CD8-positive, alpha-beta memory T cell (primary cell): ENCODE data around the gene ADRB2. TPM values are rescaled to one million over a fixed set of nuclear protein-coding genes. Genes with fewer than 3 reads are reported as not detected.
"Not testable (repeated sequence)": the region's sequence is repeated elsewhere in the genome, so short reads cannot be mapped to it uniquely, and the experiment has no call there.

ENCODE experiments used
- CTCF ChIA-PET: fragments of 350-600 bp; sonication (Branson Sonifier 250); formaldehyde crosslinking; loops from one replicate; lab custom pipeline; 2021; ENCODE audit warnings: antibody characterized with exemption; lab: Charles Lee
- POLR2A ChIA-PET: fragments of 350-600 bp; sonication (Branson Sonifier 250); formaldehyde crosslinking; loops from one replicate; lab custom pipeline; 2021; ENCODE audit warnings: antibody characterized with exemption; lab: Charles Lee
- DNase-seq, 5 donors: peaks; one replicate each; pipeline versions ENCODE4 v3.0.0 to v3.0.0-alpha.2; 2020 to 2022; ENCODE audit warnings: mixed read lengths in 1 of 5
- H3K27ac ChIP-seq: one replicate; pipeline ENCODE4 v1.7.0; 2013; ENCODE audit warnings: low read depth, mild to moderate bottlenecking, low read length, moderate library complexity
- H3K27me3 ChIP-seq: 2 replicates; pipeline ENCODE4 v1.7.0; 2013; ENCODE audit warnings: low read length, mild to moderate bottlenecking; ENCODE audit not compliant: insufficient read depth, poor library complexity, severe bottlenecking
- H3K36me3 ChIP-seq: 2 replicates; pipeline ENCODE4 v1.7.0; 2013; ENCODE audit warnings: mild to moderate bottlenecking, low read length, moderate library complexity; ENCODE audit not compliant: insufficient read depth
- H3K4me1 ChIP-seq: 2 replicates; pipeline ENCODE4 v1.7.0; 2013; ENCODE audit warnings: mild to moderate bottlenecking, low read length, moderate library complexity; ENCODE audit not compliant: insufficient read depth
- H3K4me3 ChIP-seq: 2 replicates; pipeline ENCODE4 v1.7.0; 2013; ENCODE audit warnings: mild to moderate bottlenecking, low read length
- H3K9me3 ChIP-seq: 2 replicates; pipeline ENCODE4 v1.7.0; 2013; ENCODE audit warnings: mild to moderate bottlenecking, low read length
- H3K27ac Mint-ChIP-seq, 8 donors: one replicate each; pipeline ENCODE4 v1.8.0; 2020 to 2021; ENCODE audit warnings: mixed read lengths in 8 of 8, mild to moderate bottlenecking in 6 of 8, inconsistent platforms in 3 of 8, moderate library complexity in 3 of 8
- H3K27me3 Mint-ChIP-seq, 2 donors: one replicate each; pipeline ENCODE4 v1.8.0; 2020 to 2021; ENCODE audit warnings: mixed read lengths in 2 of 2, mild to moderate bottlenecking in 1 of 2, moderate library complexity in 1 of 2
- H3K36me3 Mint-ChIP-seq, 3 donors: one replicate each; pipeline ENCODE4 v1.8.0; 2020 to 2021; ENCODE audit warnings: mixed read lengths in 3 of 3, inconsistent platforms in 1 of 3, mild to moderate bottlenecking in 1 of 3
- H3K4me1 Mint-ChIP-seq, 3 donors: one replicate each; pipeline ENCODE4 v1.8.0; 2020 to 2021; ENCODE audit warnings: mixed read lengths in 3 of 3, inconsistent platforms in 1 of 3, mild to moderate bottlenecking in 1 of 3
- H3K4me3 Mint-ChIP-seq, 7 donors: one replicate each; pipeline ENCODE4 v1.8.0; 2020 to 2021; ENCODE audit warnings: mixed read lengths in 7 of 7, mild to moderate bottlenecking in 6 of 7, moderate library complexity in 4 of 7, inconsistent platforms in 2 of 7
- H3K9me3 Mint-ChIP-seq, 5 donors: one replicate each; pipeline ENCODE4 v1.8.0; 2020 to 2022; ENCODE audit warnings: mixed read lengths in 5 of 5, mild to moderate bottlenecking in 3 of 5, moderate library complexity in 2 of 5, inconsistent platforms in 1 of 5
- polyA plus RNA-seq: library from polyadenylated mRNA; unstranded; fragments of 300-500 nt; fragmentation: Illumina TruSeq; gene quantifications from one replicate; pipeline ENCODE4 v1.2.3, GENCODE V29; 2021
- total RNA-seq, 2 experiments: library from RNA; stranded (reverse); gene quantifications; one replicate each; pipeline ENCODE4 v1.2.3, GENCODE V29; 2021

Gene ADRB2
- total and polyA plus RNA-seq, 3 experiments from 2014 or later = 1.6 to 25.7 (median 2.1) TPM

GRCh38 chr5:148798786-148799185, 27.6 kb upstream of the ADRB2 start:
- H3K4me3 Mint-ChIP-seq = no peak overlapping the region

GRCh38 chr5:148799737-148800527, 26.5 kb upstream of the ADRB2 start:
- H3K4me3 ChIP-seq = no peak overlapping the region
- H3K9me3 ChIP-seq = no peaks in the 10 kb centered on the region
- no peak for DNase-seq
- peaks cover 0 to 4% (median 0%) of the 10 kb centered on the region in 3 donors for H3K4me1 Mint-ChIP-seq
- H3K36me3 ChIP-seq = no peaks in the 10 kb centered on the region
- CTCF ChIA-PET = interaction anchor here (1.2 kb wide), 1 partner anchor 21 kb away, joined by 4 read pairs; no protein-coding TSS in a partner anchor
- no peaks in the 10 kb centered on the region for H3K27me3 ChIP-seq
- no peak overlapping the region for H3K4me3 Mint-ChIP-seq
- POLR2A ChIA-PET = no interaction called here
- H3K27me3 Mint-ChIP-seq = peaks cover 8 to 9% of the 10 kb centered on the region in 2 donors
- H3K27ac ChIP-seq = no peak overlapping the region
- H3K36me3 Mint-ChIP-seq = peaks cover 0 to 1% (median 0%) of the 10 kb centered on the region in 3 donors
- peaks cover 0 to 4% (median 0%) of the 10 kb centered on the region in 5 donors for H3K9me3 Mint-ChIP-seq
- H3K4me1 ChIP-seq = no peaks in the 10 kb centered on the region
- no peak overlapping the region for H3K27ac Mint-ChIP-seq

More at GRCh38 chr5:148798786-148799185, 27.6 kb upstream of the ADRB2 start:
- Mint-ChIP-seq H3K27ac (no peak overlapping the region), H3K4me1 (peaks cover 0 to 4% (median 0%) of the 10 kb centered on the region in 3 donors), H3K9me3 (peaks cover 0 to 4% (median 0%) of the 10 kb centered on the region in 5 donors), H3K27me3 (peaks cover 7 to 9% of the 10 kb centered on the region in 2 donors), H3K36me3 (peaks cover 0 to 1% (median 0%) of the 10 kb centered on the region in 3 donors)
- POLR2A ChIA-PET = no interaction called here
- no peak for DNase-seq
- H3K27ac ChIP-seq = no peak overlapping the region
- CTCF ChIA-PET = interaction anchor here (1.4 to 1.5 kb wide), 2 partner anchors 57 to 237 kb away, joined by 3 read pairs; no protein-coding TSS in a partner anchor
- H3K9me3 ChIP-seq = no peaks in the 10 kb centered on the region
- no peak overlapping the region for H3K4me3 ChIP-seq
- no peaks in the 10 kb centered on the region for H3K4me1 ChIP-seq
- H3K27me3 ChIP-seq = no peaks in the 10 kb centered on the region
- H3K36me3 ChIP-seq = no peaks in the 10 kb centered on the region

- Mint-ChIP-seq H3K36me3 (peaks cover 0 to 1% (median 0%) of the 10 kb centered on the region in 3 donors), H3K4me1 (peaks cover 0 to 4% (median 2%) of the 10 kb centered on the region in 3 donors), H3K27ac (no peak overlapping the region), H3K4me3 (no peak overlapping the region), H3K27me3 (peaks cover 8 to 9% of the 10 kb centered on the region in 2 donors), H3K9me3 (peaks cover 0 to 4% (median 0%) of the 10 kb centered on the region in 5 donors)
- CTCF ChIA-PET = no interaction called here
- DNase-seq = no peak
- POLR2A ChIA-PET = no interaction called here
- Histone ChIP-seq H3K4me3 (no peak overlapping the region), H3K27ac (no peak overlapping the region), H3K4me1 (no peaks in the 10 kb centered on the region), H3K9me3 (no peaks in the 10 kb centered on the region), H3K27me3 (no peaks in the 10 kb centered on the region), H3K36me3 (no peaks in the 10 kb centered on the region)
Observed at GRCh38 chr5:148801682-148802276, 24.6 kb upstream of the ADRB2 start.

GRCh38 chr5:148803451-148803850, 23.0 kb upstream of the ADRB2 start:
- POLR2A ChIA-PET, H3K9me3 Mint-ChIP-seq, DNase-seq, H3K4me3 Mint-ChIP-seq, H3K27me3 ChIP-seq, H3K27me3 Mint-ChIP-seq, CTCF ChIA-PET, H3K36me3 ChIP-seq, H3K36me3 Mint-ChIP-seq, H3K27ac ChIP-seq, H3K27ac Mint-ChIP-seq, H3K9me3 ChIP-seq, H3K4me1 Mint-ChIP-seq, H3K4me3 ChIP-seq, H3K4me1 ChIP-seq: not testable (repeated sequence)

GRCh38 chr5:148804393-148804792, 22.0 kb upstream of the ADRB2 start:
- ChIA-PET POLR2A (no interaction called here), CTCF (interaction anchor here (0.8 to 1.6 kb wide), 2 partner anchors 63 to 153 kb away, joined by 3 read pairs; no protein-coding TSS in a partner anchor)
- H3K27me3 ChIP-seq = no peaks in the 10 kb centered on the region
- H3K4me1 Mint-ChIP-seq = peaks cover 13 to 19% (median 17%) of the 10 kb centered on the region in 3 donors
- H3K9me3 Mint-ChIP-seq = peaks cover 0 to 4% (median 0%) of the 10 kb centered on the region in 5 donors
- peaks cover 6% of the 10 kb centered on the region for H3K4me1 ChIP-seq
- no peak overlapping the region for H3K4me3 ChIP-seq
- H3K27ac Mint-ChIP-seq = no peak overlapping the region
- H3K27me3 Mint-ChIP-seq = peaks cover 5 to 8% of the 10 kb centered on the region in 2 donors
- H3K27ac ChIP-seq = no peak overlapping the region
- peaks cover 0 to 3% (median 0%) of the 10 kb centered on the region in 3 donors for H3K36me3 Mint-ChIP-seq
- no peaks in the 10 kb centered on the region for H3K9me3 ChIP-seq
- DNase-seq = no peak
- H3K4me3 Mint-ChIP-seq = no peak overlapping the region
- no peaks in the 10 kb centered on the region for H3K36me3 ChIP-seq

- ChIA-PET POLR2A (no interaction called here), CTCF (interaction anchor here (1.6 kb wide), 1 partner anchor 64 kb away, joined by 3 read pairs; no protein-coding TSS in a partner anchor)
- peak overlapping the region in 1 of 7 donors; percentile 46 for H3K4me3 Mint-ChIP-seq
- H3K36me3 Mint-ChIP-seq = peaks cover 0 to 5% (median 0%) of the 10 kb centered on the region in 3 donors
- peaks cover 20 to 31% (median 29%) of the 10 kb centered on the region in 3 donors for H3K4me1 Mint-ChIP-seq
- no peak for DNase-seq
- H3K36me3 ChIP-seq = no peaks in the 10 kb centered on the region
- H3K27ac Mint-ChIP-seq = peak overlapping the region in 2 of 8 donors; percentile 40 to 67
- H3K4me3 ChIP-seq = no peak overlapping the region
- H3K4me1 ChIP-seq = peaks cover 12% of the 10 kb centered on the region
- H3K27ac ChIP-seq = no peak overlapping the region
- H3K9me3 Mint-ChIP-seq = peaks cover 0 to 4% (median 0%) of the 10 kb centered on the region in 5 donors
- H3K27me3 Mint-ChIP-seq = peaks cover 5 to 8% of the 10 kb centered on the region in 2 donors
- H3K27me3 ChIP-seq = no peaks in the 10 kb centered on the region
- H3K9me3 ChIP-seq = no peaks in the 10 kb centered on the region
Observed at GRCh38 chr5:148805326-148806290, 20.8 kb upstream of the ADRB2 start.

- Mint-ChIP-seq H3K4me1 (peaks cover 27 to 38% (median 37%) of the 10 kb centered on the region in 3 donors), H3K27ac (peak overlapping the region in 3 of 8 donors; percentile 26 to 86 (median 40)), H3K36me3 (peaks cover 0 to 5% (median 0%) of the 10 kb centered on the region in 3 donors), H3K4me3 (peak overlapping the region in 1 of 7 donors; percentile 46), H3K9me3 (peaks cover 0 to 4% (median 0%) of the 10 kb centered on the region in 5 donors), H3K27me3 (peaks cover 5 to 8% of the 10 kb centered on the region in 2 donors)
- DNase-seq = no peak
- POLR2A ChIA-PET = no interaction called here
- Histone ChIP-seq H3K27me3 (no peaks in the 10 kb centered on the region), H3K27ac (no peak overlapping the region), H3K9me3 (no peaks in the 10 kb centered on the region), H3K36me3 (no peaks in the 10 kb centered on the region), H3K4me1 (peaks cover 15% of the 10 kb centered on the region), H3K4me3 (no peak overlapping the region)
- CTCF ChIA-PET = interaction anchor here (0.9 kb wide), 1 partner anchor 24 kb away, joined by 3 read pairs; no protein-coding TSS in a partner anchor
Observed at GRCh38 chr5:148806520-148806931, 19.9 kb upstream of the ADRB2 start.
